Transverse colon (tissue), 3 donors: ENCODE measurements around the gene RPL38.

Experiments
- CTCF ChIP-seq, 5 experiments: fragments of 200-600 bp in 3 of 5; fragments of 450-650 bp in 2 of 5; sonication (generic) in 3 of 5; IDR thresholded peaks; 1 replicate in 2 of 5; 2 replicates in 3 of 5; pipeline ENCODE4 v1.5.1; 2016 to 2017; ENCODE audit warnings: antibody characterized with exemption in 5 of 5, inconsistent platforms in 3 of 5, mild to moderate bottlenecking in 2 of 5, moderate library complexity in 1 of 5
- EP300 ChIP-seq: sonication (generic); formaldehyde crosslinking; IDR thresholded peaks from one replicate; pipeline ENCODE4 v1.6.1; 2017; ENCODE audit warnings: antibody characterized with exemption, low read depth
- POLR2A ChIP-seq: fragments of 450-650 bp; IDR thresholded peaks from one replicate; pipeline ENCODE4 v1.6.1; 2016; ENCODE audit warnings: antibody characterized with exemption, mild to moderate bottlenecking, moderate library complexity

GRCh38 chr17:74217888-74218287 lies 14.4 kb downstream of the RPL38 start:
- TF ChIP-seq CTCF (IDR thresholded peaks at IDR 0.05): no peak
- no peak for TF ChIP-seq EP300
- no peak for TF ChIP-seq POLR2A
